Stimulated activated naive B cell treated with anti-CD40 and anti-IgM and Interleukin-4, amounts not matched to agents 10 μg/mL and 1 μg/mL and 100 μg/mL, for 72 hours (primary cell): ENCODE data around the gene COBLL1.
"Not testable (repeated sequence)": the region's sequence is repeated elsewhere in the genome, so short reads cannot be mapped to it uniquely, and the experiment has no call there.

Source experiments
- ATAC-seq, 2 donors: fragments of 150-1000 bp; cut with Tn5 transposase; replicated peaks; 2 replicates each; pipeline ENCODE4 v1.10.0; 2021; ENCODE audit warnings: moderate library complexity in 1 of 2
- DNase-seq: peaks from one replicate; pipeline ENCODE4 v3.0.0; 2021
- H3K27ac Mint-ChIP-seq: one replicate; pipeline ENCODE4 v1.8.0; 2022; ENCODE audit warnings: mild to moderate bottlenecking, mixed read lengths
- H3K27me3 Mint-ChIP-seq, 2 donors: one replicate each; pipeline ENCODE4 v1.8.0; 2022; ENCODE audit warnings: mixed read lengths in 2 of 2
- H3K36me3 Mint-ChIP-seq, 2 donors: one replicate each; pipeline ENCODE4 v1.8.0; 2022; ENCODE audit warnings: mixed read lengths in 2 of 2, mild to moderate bottlenecking in 1 of 2
- H3K4me1 Mint-ChIP-seq, 2 donors: one replicate each; pipeline ENCODE4 v1.8.0; 2022; ENCODE audit warnings: mixed read lengths in 2 of 2, mild to moderate bottlenecking in 1 of 2
- H3K4me3 Mint-ChIP-seq, 2 donors: one replicate each; pipeline ENCODE4 v1.8.0; 2022; ENCODE audit warnings: mild to moderate bottlenecking in 2 of 2, mixed read lengths in 2 of 2, moderate library complexity in 1 of 2
- H3K9me3 Mint-ChIP-seq, 2 donors: one replicate each; pipeline ENCODE4 v1.8.0; 2022; ENCODE audit warnings: mixed read lengths in 2 of 2, mild to moderate bottlenecking in 1 of 2

The COBLL1 gene

GRCh38 chr2:164871404-164871803 is 29.8 kb upstream of the COBLL1 start:
- DNase-seq (no peak), ATAC-seq (no peak)
- H3K4me3 Mint-ChIP-seq = no peak overlapping the region
- no peaks in the 10 kb centered on the region for H3K9me3 Mint-ChIP-seq
- H3K27me3 Mint-ChIP-seq = no peaks in the 10 kb centered on the region
- H3K36me3 Mint-ChIP-seq = no peaks in the 10 kb centered on the region
- H3K27ac Mint-ChIP-seq = no peak overlapping the region
- peaks cover 19 to 26% of the 10 kb centered on the region in 2 donors for H3K4me1 Mint-ChIP-seq

GRCh38 chr2:164869420-164869772 is 27.8 kb upstream of the COBLL1 start:
- Mint-ChIP-seq H3K27ac (no peak overlapping the region), H3K36me3 (peaks cover 0 to 2% of the 10 kb centered on the region in 2 donors), H3K4me3 (no peak overlapping the region), H3K27me3 (no peaks in the 10 kb centered on the region), H3K4me1 (peaks cover 25 to 31% of the 10 kb centered on the region in 2 donors), H3K9me3 (peaks cover 0 to 3% of the 10 kb centered on the region in 2 donors)
- no peak for ATAC-seq
- DNase-seq = no peak

GRCh38 chr2:164868563-164869419 is 27.2 kb upstream of the COBLL1 start:
- ATAC-seq = no peak
- Mint-ChIP-seq H3K4me1 (peaks cover 24 to 31% of the 10 kb centered on the region in 2 donors), H3K9me3 (peaks cover 0 to 3% of the 10 kb centered on the region in 2 donors), H3K27ac (peak overlapping the region; percentile 21), H3K4me3 (no peak overlapping the region), H3K36me3 (peaks cover 0 to 2% of the 10 kb centered on the region in 2 donors), H3K27me3 (no peaks in the 10 kb centered on the region)
- no peak for DNase-seq

- Mint-ChIP-seq H3K4me1 (peaks cover 26 to 31% of the 10 kb centered on the region in 2 donors), H3K4me3 (no peak overlapping the region), H3K27ac (peak overlapping the region; percentile 52), H3K9me3 (peaks cover 0 to 3% of the 10 kb centered on the region in 2 donors), H3K27me3 (no peaks in the 10 kb centered on the region), H3K36me3 (peaks cover 0 to 2% of the 10 kb centered on the region in 2 donors)
- DNase-seq = no peak
- no peak for ATAC-seq
These were observed 26.3 kb upstream of the COBLL1 start for GRCh38 chr2:164867779-164868397.

- not testable (repeated sequence) for H3K9me3 Mint-ChIP-seq, H3K36me3 Mint-ChIP-seq, H3K27me3 Mint-ChIP-seq
- ATAC-seq (peak; percentile 92), DNase-seq (peak; percentile 28)
- Mint-ChIP-seq H3K4me1 (peaks cover 28 to 37% of the 10 kb centered on the region in 2 donors), H3K27ac (peak overlapping the region; percentile 79), H3K4me3 (peak overlapping the region in 1 of 2 donors; percentile 4)
These were observed 24.8 kb upstream of the COBLL1 start for GRCh38 chr2:164866381-164866780.

- no peaks in the 10 kb centered on the region for H3K27me3 Mint-ChIP-seq
- no peak for DNase-seq
These were observed 19.0 kb upstream of the COBLL1 start for GRCh38 chr2:164860694-164861042.

GRCh38 chr2:164859906-164860693 is 18.5 kb upstream of the COBLL1 start:
- H3K36me3 Mint-ChIP-seq, H3K9me3 Mint-ChIP-seq, H3K27ac Mint-ChIP-seq, H3K4me3 Mint-ChIP-seq, ATAC-seq, H3K27me3 Mint-ChIP-seq, DNase-seq: not testable (repeated sequence)
- H3K4me1 Mint-ChIP-seq = peaks cover 11% of the 10 kb centered on the region in 2 donors

More at GRCh38 chr2:164860694-164861042, 19.0 kb upstream of the COBLL1 start:
- H3K27ac Mint-ChIP-seq = no peak overlapping the region
- no peak for ATAC-seq
- H3K4me1 Mint-ChIP-seq = peaks cover 11% of the 10 kb centered on the region in 2 donors
- no peak overlapping the region for H3K4me3 Mint-ChIP-seq
- peaks cover 0 to 9% of the 10 kb centered on the region in 2 donors for H3K36me3 Mint-ChIP-seq
- peaks cover 0 to 7% of the 10 kb centered on the region in 2 donors for H3K9me3 Mint-ChIP-seq

GRCh38 chr2:164859251-164859818 is 17.7 kb upstream of the COBLL1 start:
- Mint-ChIP-seq H3K36me3 (peaks cover 0 to 7% of the 10 kb centered on the region in 2 donors), H3K27ac (no peak overlapping the region), H3K4me1 (peaks cover 9 to 11% of the 10 kb centered on the region in 2 donors), H3K4me3 (no peak overlapping the region), H3K27me3 (no peaks in the 10 kb centered on the region), H3K9me3 (peaks cover 0 to 4% of the 10 kb centered on the region in 2 donors)
- DNase-seq = no peak
- ATAC-seq = no peak

- no peaks in the 10 kb centered on the region for H3K9me3 Mint-ChIP-seq
- no peak overlapping the region for H3K27ac Mint-ChIP-seq
- H3K27me3 Mint-ChIP-seq = no peaks in the 10 kb centered on the region
- H3K4me1 Mint-ChIP-seq = peaks cover 4 to 22% of the 10 kb centered on the region in 2 donors
- H3K36me3 Mint-ChIP-seq = no peaks in the 10 kb centered on the region
- DNase-seq = no peak
- no peak overlapping the region for H3K4me3 Mint-ChIP-seq
- ATAC-seq = no peak
These were observed 10.5 kb upstream of the COBLL1 start for GRCh38 chr2:164852086-164852485.

GRCh38 chr2:164850235-164850634 is 8.6 kb upstream of the COBLL1 start:
- no peak for DNase-seq

GRCh38 chr2:164849506-164849905 is 7.9 kb upstream of the COBLL1 start:
- peaks cover 4 to 27% of the 10 kb centered on the region in 2 donors for H3K4me1 Mint-ChIP-seq
- no peak for DNase-seq
- H3K27ac Mint-ChIP-seq = no peak overlapping the region
- no peak overlapping the region for H3K4me3 Mint-ChIP-seq
- no peaks in the 10 kb centered on the region for H3K9me3 Mint-ChIP-seq
- H3K27me3 Mint-ChIP-seq = no peaks in the 10 kb centered on the region
- ATAC-seq = no peak
- no peaks in the 10 kb centered on the region for H3K36me3 Mint-ChIP-seq

More at GRCh38 chr2:164850235-164850634, 8.6 kb upstream of the COBLL1 start:
- H3K36me3 Mint-ChIP-seq = no peaks in the 10 kb centered on the region
- no peaks in the 10 kb centered on the region for H3K27me3 Mint-ChIP-seq
- H3K4me3 Mint-ChIP-seq = peak overlapping the region; percentile 47 to 65
- peak; percentile 84 to 87 for ATAC-seq
- H3K27ac Mint-ChIP-seq = no peak overlapping the region
- no peaks in the 10 kb centered on the region for H3K9me3 Mint-ChIP-seq
- peaks cover 4 to 22% of the 10 kb centered on the region in 2 donors for H3K4me1 Mint-ChIP-seq

- peaks cover 9 to 31% of the 10 kb centered on the region in 2 donors for H3K4me1 Mint-ChIP-seq
- H3K9me3 Mint-ChIP-seq = no peaks in the 10 kb centered on the region
- no peaks in the 10 kb centered on the region for H3K36me3 Mint-ChIP-seq
- no peak overlapping the region for H3K4me3 Mint-ChIP-seq
- no peak for DNase-seq
- no peak for ATAC-seq
- no peak overlapping the region for H3K27ac Mint-ChIP-seq
- H3K27me3 Mint-ChIP-seq = no peaks in the 10 kb centered on the region
These were observed 6.5 kb upstream of the COBLL1 start for GRCh38 chr2:164847981-164848741.

GRCh38 chr2:164847291-164847690 is 5.7 kb upstream of the COBLL1 start:
- H3K27me3 Mint-ChIP-seq = no peaks in the 10 kb centered on the region
- H3K4me3 Mint-ChIP-seq = no peak overlapping the region
- no peak for ATAC-seq
- peaks cover 9 to 31% of the 10 kb centered on the region in 2 donors for H3K4me1 Mint-ChIP-seq
- no peaks in the 10 kb centered on the region for H3K36me3 Mint-ChIP-seq
- no peak for DNase-seq
- no peak overlapping the region for H3K27ac Mint-ChIP-seq
- H3K9me3 Mint-ChIP-seq = no peaks in the 10 kb centered on the region
